Ammon's horn (tissue), 1 donor: ENCODE data around the gene RSL24D1.

Experiments used
- DNase-seq: peaks from one replicate; pipeline ENCODE4 v3.0.0-alpha.2; 2016; ENCODE audit warnings: low spot score

Gene RSL24D1

GRCh38 chr15:55196458-55197361, at the start of gene RSL24D1:
Gene RSL24D1 (minus strand): TSS chr15:55196941. CDS start chr15:55196890, 51 bp downstream.
- DNase-seq: peak; percentile 98

GRCh38 chr15:55245059-55245458, 48.3 kb upstream of the RSL24D1 start:
- no peak for DNase-seq

GRCh38 chr15:55241891-55242290, 45.1 kb upstream of the RSL24D1 start:
- no peak for DNase-seq

GRCh38 chr15:55241186-55241585, 44.4 kb upstream of the RSL24D1 start:
- DNase-seq: no peak

- no peak for DNase-seq
Measured at GRCh38 chr15:55240125-55240760, 43.5 kb upstream of the RSL24D1 start.

- no peak for DNase-seq
Measured at GRCh38 chr15:55239440-55240124, 42.8 kb upstream of the RSL24D1 start.

GRCh38 chr15:55238877-55239276, 42.1 kb upstream of the RSL24D1 start:
- no peak for DNase-seq

GRCh38 chr15:55237219-55238130, 40.7 kb upstream of the RSL24D1 start:
- no peak for DNase-seq

- DNase-seq: no peak
Measured at GRCh38 chr15:55235546-55236036, 38.9 kb upstream of the RSL24D1 start.

GRCh38 chr15:55234800-55235104, 38.0 kb upstream of the RSL24D1 start:
- DNase-seq: no peak

- no peak for DNase-seq
Measured at GRCh38 chr15:55234104-55234799, 37.5 kb upstream of the RSL24D1 start.

GRCh38 chr15:55231455-55231854, 34.7 kb upstream of the RSL24D1 start:
- DNase-seq: no peak

GRCh38 chr15:55230953-55231352, 34.2 kb upstream of the RSL24D1 start:
- DNase-seq: no peak

GRCh38 chr15:55230051-55230670, 33.4 kb upstream of the RSL24D1 start:
- no peak for DNase-seq

GRCh38 chr15:55226127-55226526, 29.4 kb upstream of the RSL24D1 start:
- no peak for DNase-seq

- DNase-seq: no peak
Measured at GRCh38 chr15:55224892-55225291, 28.2 kb upstream of the RSL24D1 start.

GRCh38 chr15:55222588-55222987, 25.8 kb upstream of the RSL24D1 start:
- no peak for DNase-seq

- peak; percentile 58 for DNase-seq
Measured at GRCh38 chr15:55221090-55222011, 24.6 kb upstream of the RSL24D1 start.

GRCh38 chr15:55220606-55221005, 23.9 kb upstream of the RSL24D1 start:
- DNase-seq: no peak
